Measurements from ENCODE around the gene RNF114. TPM values are rescaled to one million over a fixed set of nuclear protein-coding genes. Genes with fewer than 3 reads are reported as not detected.

RNF114 gene
- total and polyA plus RNA-seq, 4 donors = 37.6 to 69.7 (median 60.0) TPM

GRCh38 chr20:49915380-49916145 lies 20.6 kb upstream of the RNF114 start, which contains the start of gene SPATA2:
Gene SPATA2 (minus strand): TSS chr20:49915529. CDS start chr20:49908490, 7,039 bp downstream.
- peaks cover 0 to 2% (median 0%) of the 10 kb centered on the region in 4 donors for H3K9me3 ChIP-seq (ENCODE audit: control insufficient read depth in 4 of 4, insufficient read depth in 3 of 4, low read length in 3 of 4)
- peak; percentile 97 for DNase-seq
- H3K27ac ChIP-seq (ENCODE audit: low read depth in 1 of 2, low read length in 1 of 2) = peak within 1 kb of the TSS; percentile 99 to 100
- WGBS, 2 donors = 0% methylated on average over 68 to 69 of the region's 69 CpGs
- no peak for TF ChIP-seq CTCF (IDR thresholded peaks at IDR 0.05; ENCODE audit: control extremely low read depth, extremely low read depth)
- no peaks in the 10 kb centered on the region for H3K27me3 ChIP-seq (ENCODE audit: control insufficient read depth in 3 of 3, insufficient read depth in 3 of 3, low read length in 2 of 3)
- H3K9ac ChIP-seq (ENCODE audit: insufficient read depth in 1 of 2, low read length in 2 of 2) = peak within 1 kb of the TSS; percentile 79 to 89
- peak within 1 kb of the TSS; percentile 96 for H3K4me3 ChIP-seq
- ATAC-seq (ENCODE audit: insufficient read depth, low FRiP score) = peak; percentile 87
- peaks cover 0 to 19% (median 12%) of the 10 kb centered on the region in 5 donors for H3K4me1 ChIP-seq (ENCODE audit: control insufficient read depth in 5 of 5, insufficient read depth in 5 of 5, low read length in 5 of 5)
- peaks cover 0 to 3% (median 1%) of the 10 kb centered on the region in 4 donors for H3K36me3 ChIP-seq (ENCODE audit: control insufficient read depth in 4 of 4, insufficient read depth in 4 of 4, low read length in 4 of 4)

- Histone ChIP-seq H3K4me1 (ENCODE audit: control insufficient read depth in 5 of 5, insufficient read depth in 5 of 5, low read length in 5 of 5) (peaks cover 0 to 19% (median 12%) of the 10 kb centered on the region in 5 donors), H3K27ac (ENCODE audit: low read depth in 1 of 2, low read length in 1 of 2) (peak overlapping the region; percentile 99 to 100), H3K9me3 (ENCODE audit: control insufficient read depth in 4 of 4, insufficient read depth in 3 of 4, low read length in 3 of 4) (peaks cover 0 to 2% (median 0%) of the 10 kb centered on the region in 4 donors), H3K36me3 (ENCODE audit: control insufficient read depth in 4 of 4, insufficient read depth in 4 of 4, low read length in 4 of 4) (peaks cover 0 to 2% (median 0%) of the 10 kb centered on the region in 4 donors), H3K9ac (ENCODE audit: insufficient read depth in 1 of 2, low read length in 2 of 2) (peak overlapping the region; percentile 79 to 89), H3K4me3 (peak overlapping the region; percentile 96), H3K27me3 (ENCODE audit: control insufficient read depth in 3 of 3, insufficient read depth in 3 of 3, low read length in 2 of 3) (no peaks in the 10 kb centered on the region)
- ATAC-seq (ENCODE audit: insufficient read depth, low FRiP score) = no peak
- TF ChIP-seq CTCF (IDR thresholded peaks at IDR 0.05; ENCODE audit: control extremely low read depth, extremely low read depth) = no peak
- 47 to 54% methylated on average over 18 to 19 of the region's 19 CpGs for WGBS, 2 donors
- DNase-seq = peak in 1 of 3 donors; percentile 64
Measured at GRCh38 chr20:49916146-49917002, 19.8 kb upstream of the RNF114 start.

- H3K9ac ChIP-seq (ENCODE audit: insufficient read depth in 1 of 2, low read length in 2 of 2) = no peak overlapping the region
- no peak overlapping the region for H3K4me3 ChIP-seq
- no peak for TF ChIP-seq CTCF (IDR thresholded peaks at IDR 0.05; ENCODE audit: control extremely low read depth, extremely low read depth)
- H3K36me3 ChIP-seq (ENCODE audit: control insufficient read depth in 4 of 4, insufficient read depth in 4 of 4, low read length in 4 of 4) = peaks cover 0 to 2% (median 0%) of the 10 kb centered on the region in 4 donors
- 90 to 94% methylated on average over 3 of the region's 3 CpGs for WGBS, 2 donors
- H3K4me1 ChIP-seq (ENCODE audit: control insufficient read depth in 5 of 5, insufficient read depth in 5 of 5, low read length in 5 of 5) = peaks cover 0 to 19% (median 11%) of the 10 kb centered on the region in 5 donors
- no peak for DNase-seq
- H3K9me3 ChIP-seq (ENCODE audit: control insufficient read depth in 4 of 4, insufficient read depth in 3 of 4, low read length in 3 of 4) = peaks cover 0 to 2% (median 0%) of the 10 kb centered on the region in 4 donors
- no peaks in the 10 kb centered on the region for H3K27me3 ChIP-seq (ENCODE audit: control insufficient read depth in 3 of 3, insufficient read depth in 3 of 3, low read length in 2 of 3)
- H3K27ac ChIP-seq (ENCODE audit: low read depth in 1 of 2, low read length in 1 of 2) = no peak overlapping the region
- no peak for ATAC-seq (ENCODE audit: insufficient read depth, low FRiP score)
Measured at GRCh38 chr20:49918446-49918845, 17.8 kb upstream of the RNF114 start.
